ENCODE results near the gene NCAPD3. TPM values are rescaled to one million over a fixed set of nuclear protein-coding genes. Genes with fewer than 3 reads are reported as not detected.

NCAPD3 gene
- total and polyA plus RNA-seq, 2 donors (not counting 3 experiments of a cell fraction or from before 2014, with no cell fraction given), result 22.6 to 43.8 TPM

- peak; percentile 67 for DNase-seq (ENCODE audit: low read depth, low spot score)
- ChIA-PET CTCF (interaction anchor here (1.3 to 4.1 kb wide), 4 partner anchors 14 to 91 kb away, joined by 4 to 38 read pairs (median 6); partner anchors contain the start of gene JAM3), POLR2A (no interaction called here)
- intact Hi-C loops (cut with micrococcal nuclease), result loop anchor here (1.0 kb wide), 1 partner anchor 57 kb away; no protein-coding TSS in a partner anchor
- H2AFZ ChIP-seq (ENCODE audit: low read depth, low read length), result peak overlapping the region; percentile 30
- peak overlapping the region; percentile 68 for H3K27ac ChIP-seq (ENCODE audit: insufficient read depth, low read depth, low read length)
- peaks cover 60% of the 10 kb centered on the region for H3K4me1 ChIP-seq (ENCODE audit: control insufficient read depth, extremely low read depth, insufficient read depth, low read length)
- peak overlapping the region; percentile 70 for H3K4me2 ChIP-seq (ENCODE audit: insufficient read depth, low read length)
- H3K4me3 ChIP-seq (replicated peaks in 1 of 3; ENCODE audit: insufficient read depth in 1 of 3, low read depth in 1 of 3, low read length in 3 of 3), result peak overlapping the region in 2 of 3 experiments; percentile 36 to 50
- no peak for FAIRE-seq
- H3K27me3 ChIP-seq (ENCODE audit: control insufficient read depth in 2 of 2, insufficient read depth in 2 of 2, low read length in 2 of 2), result no peaks in the 10 kb centered on the region
- no peaks in the 10 kb centered on the region for H3K9me1 ChIP-seq (replicated peaks; ENCODE audit: control insufficient read depth, extremely low read depth, insufficient read depth, low read length)
- H3K9me3 ChIP-seq (replicated peaks; ENCODE audit: control insufficient read depth, insufficient read depth, low read length), result no peaks in the 10 kb centered on the region
- no peaks in the 10 kb centered on the region for H3K79me2 ChIP-seq (ENCODE audit: control insufficient read depth, insufficient read depth, low read length)
- TF ChIP-seq POLR2AphosphoS5 (IDR thresholded peaks at IDR 0.05; ENCODE audit: insufficient read depth, low read depth, low read length), result peak; percentile 45
- TF ChIP-seq JUN (IDR thresholded peaks at IDR 0.05; ENCODE audit: borderline replicate concordance, insufficient read depth, insufficient read length, low read depth), result peak; percentile 31
- TF ChIP-seq FOS (IDR thresholded peaks at IDR 0.05; ENCODE audit: borderline replicate concordance, insufficient read depth, low read length), result peak; percentile 59
- no peak for TF ChIP-seq POLR2A (IDR thresholded peaks at IDR 0.05; ENCODE audit: low read depth, low read length)
- dilution Hi-C loops (cut with MboI; ENCODE audit: extremely low pct_ligation_motif_present, low sequenced_read_pairs), result no loop called here
- H3K9ac ChIP-seq (replicated peaks; ENCODE audit: extremely low read depth, insufficient read depth, low read length), result peak overlapping the region; percentile 50
- no peaks in the 10 kb centered on the region for H4K20me1 ChIP-seq (replicated peaks; ENCODE audit: control insufficient read depth, extremely low read depth, insufficient read depth, low read length)
- no TSS peak for BruUV-seq (replicated peaks)
- H3K36me3 ChIP-seq (ENCODE audit: control insufficient read depth in 2 of 2, extremely low read depth in 1 of 2, insufficient read depth in 2 of 2, low read length in 2 of 2), result no peaks in the 10 kb centered on the region
Observed at GRCh38 chr11:134124660-134125451, 98.9 kb downstream of the NCAPD3 start.

DNA sequence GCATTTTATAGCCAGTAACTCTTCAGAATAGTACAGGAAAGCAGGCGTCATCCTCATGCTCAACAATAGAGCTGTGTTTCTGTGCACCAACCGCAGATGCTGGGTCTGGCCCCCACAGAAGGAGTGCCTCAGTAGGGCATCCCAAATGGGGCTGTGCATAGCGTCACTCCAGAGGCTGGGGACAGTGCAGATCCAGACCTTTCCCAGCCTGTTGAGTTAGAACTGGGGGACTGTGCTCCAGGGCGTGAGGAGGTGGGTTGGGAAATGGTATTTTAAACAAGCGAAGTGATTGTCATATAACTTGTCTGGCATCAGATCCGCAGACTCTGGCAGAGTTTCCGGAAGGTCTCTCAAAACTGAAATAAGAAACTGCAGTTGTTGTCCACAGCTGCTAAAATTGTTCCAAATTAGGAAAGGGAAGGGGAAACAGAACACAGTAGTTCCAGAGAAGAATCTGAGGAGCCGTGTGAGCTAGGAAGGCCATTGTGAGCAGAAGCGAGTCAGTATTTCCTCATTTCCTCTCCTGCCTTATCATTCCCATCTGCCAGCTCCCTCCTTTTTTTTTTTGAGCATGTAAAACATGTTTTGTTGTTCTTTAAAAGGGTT, 102.7 kb downstream of the NCAPD3 start:
- H3K4me1 ChIP-seq (ENCODE audit: control insufficient read depth, extremely low read depth, insufficient read depth, low read length), result peaks cover 71% of the 10 kb centered on the region
- POLR2A ChIA-PET, result interaction anchor here (0.8 to 1.5 kb wide), 2 partner anchors 58 to 71 kb away, joined by 3 to 4 read pairs; no protein-coding TSS in a partner anchor
- intact Hi-C loops (cut with micrococcal nuclease), result loop anchor here (1.0 kb wide), 5 partner anchors 18 to 103 kb away; partner anchors contain the start of genes JAM3 and VPS26B

More for the DNA sequence above, 102.7 kb downstream of the NCAPD3 start:
- peak; percentile 90 for DNase-seq (ENCODE audit: low read depth, low spot score)
- peak; percentile 79 for FAIRE-seq
- Histone ChIP-seq H4K20me1 (replicated peaks; ENCODE audit: control insufficient read depth, extremely low read depth, insufficient read depth, low read length) (no peaks in the 10 kb centered on the region), H3K4me3 (replicated peaks in 1 of 3; ENCODE audit: insufficient read depth in 1 of 3, low read depth in 1 of 3, low read length in 3 of 3) (peak overlapping the region in 1 of 3 experiments; percentile 61), H3K27me3 (ENCODE audit: control insufficient read depth in 2 of 2, insufficient read depth in 2 of 2, low read length in 2 of 2) (no peaks in the 10 kb centered on the region), H3K9ac (replicated peaks; ENCODE audit: extremely low read depth, insufficient read depth, low read length) (peak overlapping the region; percentile 77), H3K9me1 (replicated peaks; ENCODE audit: control insufficient read depth, extremely low read depth, insufficient read depth, low read length) (no peaks in the 10 kb centered on the region), H3K4me2 (ENCODE audit: insufficient read depth, low read length) (peak overlapping the region; percentile 85), H3K27ac (ENCODE audit: insufficient read depth, low read depth, low read length) (peak overlapping the region; percentile 97), H3K9me3 (replicated peaks; ENCODE audit: control insufficient read depth, insufficient read depth, low read length) (no peaks in the 10 kb centered on the region), H3K79me2 (ENCODE audit: control insufficient read depth, insufficient read depth, low read length) (peaks cover 19% of the 10 kb centered on the region), H3K36me3 (ENCODE audit: control insufficient read depth in 2 of 2, extremely low read depth in 1 of 2, insufficient read depth in 2 of 2, low read length in 2 of 2) (no peaks in the 10 kb centered on the region), H2AFZ (ENCODE audit: low read depth, low read length) (peak overlapping the region; percentile 15)
- TSS peak; percentile 31 for BruUV-seq (replicated peaks)
- CTCF ChIA-PET, result interaction anchor here (0.8 to 3.0 kb wide), 7 partner anchors 9 to 70 kb away, joined by 4 to 17 read pairs (median 5); no protein-coding TSS in a partner anchor
- dilution Hi-C loops (cut with MboI; ENCODE audit: extremely low pct_ligation_motif_present, low sequenced_read_pairs), result no loop called here
- TF ChIP-seq POLR2A (IDR thresholded peaks at IDR 0.05; ENCODE audit: low read depth, low read length) (peak; percentile 51), CTCF (IDR thresholded peaks at IDR 0.05; ENCODE audit: extremely low read depth in 1 of 2, insufficient read depth in 1 of 2, low read depth in 1 of 2, low read length in 2 of 2) (no peak), EZH2 (IDR thresholded peaks at IDR 0.05; ENCODE audit: borderline replicate concordance, low read depth, low read length, severe bottlenecking) (no peak), MYC (IDR thresholded peaks at IDR 0.05; ENCODE audit: low read depth, low read length) (no peak), POLR2AphosphoS5 (IDR thresholded peaks at IDR 0.05; ENCODE audit: insufficient read depth, low read depth, low read length) (peak; percentile 71), MAX (IDR thresholded peaks at IDR 0.05; ENCODE audit: insufficient read depth, insufficient read length) (no peak), JUN (IDR thresholded peaks at IDR 0.05; ENCODE audit: borderline replicate concordance, insufficient read depth, insufficient read length, low read depth) (peak; percentile 72), GATA2 (IDR thresholded peaks at IDR 0.05; ENCODE audit: insufficient read depth, insufficient read length, low read depth, low read length) (peak; percentile 100), FOS (IDR thresholded peaks at IDR 0.05; ENCODE audit: borderline replicate concordance, insufficient read depth, low read length) (peak; percentile 79)
